ENCODE measurements around the gene GCLC. TPM values are rescaled to one million over a fixed set of nuclear protein-coding genes. Genes with fewer than 3 reads are reported as not detected.
A peak's percentile ranks its signal among the peaks of the same experiment; 100 is the strongest.

The GCLC gene
- total and polyA plus RNA-seq, 10 donors, result 9.2 to 132 (median 60.4) TPM

GRCh38 chr6:53479871-53480270, 65.0 kb downstream of the GCLC start:
- 37 to 60% (median 50%) methylated on average over 1 of the region's 1 CpG for WGBS, 5 donors
- TF ChIP-seq POLR2AphosphoS5 (IDR thresholded peaks at IDR 0.05) (no peak), POLR2A (IDR thresholded peaks at IDR 0.05) (no peak)
- TF ChIP-seq, protein P1, sequence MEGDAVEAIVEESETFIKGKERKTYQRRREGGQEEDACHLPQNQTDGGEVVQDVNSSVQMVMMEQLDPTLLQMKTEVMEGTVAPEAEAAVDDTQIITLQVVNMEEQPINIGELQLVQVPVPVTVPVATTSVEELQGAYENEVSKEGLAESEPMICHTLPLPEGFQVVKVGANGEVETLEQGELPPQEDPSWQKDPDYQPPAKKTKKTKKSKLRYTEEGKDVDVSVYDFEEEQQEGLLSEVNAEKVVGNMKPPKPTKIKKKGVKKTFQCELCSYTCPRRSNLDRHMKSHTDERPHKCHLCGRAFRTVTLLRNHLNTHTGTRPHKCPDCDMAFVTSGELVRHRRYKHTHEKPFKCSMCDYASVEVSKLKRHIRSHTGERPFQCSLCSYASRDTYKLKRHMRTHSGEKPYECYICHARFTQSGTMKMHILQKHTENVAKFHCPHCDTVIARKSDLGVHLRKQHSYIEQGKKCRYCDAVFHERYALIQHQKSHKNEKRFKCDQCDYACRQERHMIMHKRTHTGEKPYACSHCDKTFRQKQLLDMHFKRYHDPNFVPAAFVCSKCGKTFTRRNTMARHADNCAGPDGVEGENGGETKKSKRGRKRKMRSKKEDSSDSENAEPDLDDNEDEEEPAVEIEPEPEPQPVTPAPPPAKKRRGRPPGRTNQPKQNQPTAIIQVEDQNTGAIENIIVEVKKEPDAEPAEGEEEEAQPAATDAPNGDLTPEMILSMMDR (IDR thresholded peaks at IDR 0.05 in 8 of 11, conservative IDR thresholded peaks at IDR 0.05 in 3 of 11), result no peak

GRCh38 chr6:53476964-53477363, 67.9 kb downstream of the GCLC start:
- intact Hi-C loops (cut with DNase I; ENCODE audit: low total_unique reads), result no loop called here
- TF ChIP-seq, protein P1 (IDR thresholded peaks at IDR 0.05 in 8 of 11, conservative IDR thresholded peaks at IDR 0.05 in 3 of 11), result no peak
- TF ChIP-seq POLR2AphosphoS5 (IDR thresholded peaks at IDR 0.05) (no peak), POLR2A (IDR thresholded peaks at IDR 0.05) (no peak)
- H3K9me3 ChIP-seq, result no peaks in the 10 kb centered on the region
- WGBS, 5 donors, result 91 to 100% (median 95%) methylated on average over 1 of the region's 1 CpG
- no peak overlapping the region for H3K27ac ChIP-seq
- no peaks in the 10 kb centered on the region for H3K27me3 ChIP-seq (replicated peaks in 1 of 7)
- H3K36me3 ChIP-seq, result no peaks in the 10 kb centered on the region
- DNase-seq, result no peak
- peaks cover 0 to 21% (median 8%) of the 10 kb centered on the region in 6 donors for H3K4me1 ChIP-seq
- no peak overlapping the region for H3K4me3 ChIP-seq

More at GRCh38 chr6:53479871-53480270, 65.0 kb downstream of the GCLC start:
- no peak overlapping the region for H3K27ac ChIP-seq
- intact Hi-C loops (cut with DNase I; ENCODE audit: low total_unique reads), result loop anchor here (10.0 kb wide), 1 partner anchor 65 kb away; no protein-coding TSS in a partner anchor
- no peak overlapping the region for H3K4me3 ChIP-seq
- H3K4me1 ChIP-seq, result peaks cover 16 to 50% (median 32%) of the 10 kb centered on the region in 6 donors
- peaks cover 0 to under 1% (median 0%) of the 10 kb centered on the region in 7 donors for H3K27me3 ChIP-seq (replicated peaks in 1 of 7)
- H3K36me3 ChIP-seq, result no peaks in the 10 kb centered on the region
- no peak for DNase-seq
- no peaks in the 10 kb centered on the region for H3K9me3 ChIP-seq

- WGBS, 5 donors, result 93 to 100% (median 100%) methylated on average over 2 of the region's 2 CpGs
These were observed 70.9 kb downstream of the GCLC start for GRCh38 chr6:53474010-53474409.

GRCh38 chr6:53469163-53469562, 75.7 kb downstream of the GCLC start:
- no peak for DNase-seq
- peaks cover 0 to 27% (median 19%) of the 10 kb centered on the region in 6 donors for H3K4me1 ChIP-seq
- WGBS, 5 donors, result 62 to 86% (median 75%) methylated on average over 1 of the region's 1 CpG
- H3K4me3 ChIP-seq, result no peak overlapping the region
- intact Hi-C loops (cut with DNase I; ENCODE audit: low total_unique reads), result no loop called here
- H3K36me3 ChIP-seq, result no peaks in the 10 kb centered on the region
- TF ChIP-seq, protein P1 (IDR thresholded peaks at IDR 0.05 in 8 of 11, conservative IDR thresholded peaks at IDR 0.05 in 3 of 11), result no peak
- TF ChIP-seq POLR2A (IDR thresholded peaks at IDR 0.05) (no peak), POLR2AphosphoS5 (IDR thresholded peaks at IDR 0.05) (no peak)
- no peaks in the 10 kb centered on the region for H3K27me3 ChIP-seq (replicated peaks in 1 of 7)
- H3K27ac ChIP-seq, result peak overlapping the region in 1 of 8 donors; percentile 42
- no peaks in the 10 kb centered on the region for H3K9me3 ChIP-seq

More at GRCh38 chr6:53474010-53474409, 70.9 kb downstream of the GCLC start:
- H3K9me3 ChIP-seq, result no peaks in the 10 kb centered on the region
- H3K4me1 ChIP-seq, result peaks cover 0 to 4% (median 0%) of the 10 kb centered on the region in 6 donors
- H3K27me3 ChIP-seq (replicated peaks in 1 of 7), result no peaks in the 10 kb centered on the region
- no peak overlapping the region for H3K4me3 ChIP-seq
- H3K27ac ChIP-seq, result no peak overlapping the region
- intact Hi-C loops (cut with DNase I; ENCODE audit: low total_unique reads), result no loop called here
- no peaks in the 10 kb centered on the region for H3K36me3 ChIP-seq
- TF ChIP-seq, protein P1 (IDR thresholded peaks at IDR 0.05 in 8 of 11, conservative IDR thresholded peaks at IDR 0.05 in 3 of 11), result no peak
- no peak for DNase-seq

All from spleen (tissue), 11 donors.